ENCODE data around the gene AGER. TPM values are rescaled to one million over a fixed set of nuclear protein-coding genes. Genes with fewer than 3 reads are reported as not detected.

The AGER gene
- total and polyA plus RNA-seq, 7 experiments from 2014 or later, result 0.47 to 92.2 (median 38.0) TPM; not detected in 1

GRCh38 chr6:32176476-32177182 is 7.4 kb downstream of the AGER start:
- peak overlapping the region; percentile 82 for H3K4me3 ChIP-seq (ENCODE audit: low read length)
- CTCF ChIA-PET, result interaction anchor here (0.6 to 2.1 kb wide), 9 partner anchors 15 to 1169 kb away, joined by 3 to 9 read pairs (median 4); partner anchors contain the start of gene GPSM3
- H3K27ac ChIP-seq (ENCODE audit: low read depth, low read length), result peak overlapping the region; percentile 91
- H3K4me3 Mint-ChIP-seq, result peak overlapping the region; percentile 85 to 98 (median 95)
- intact Hi-C loops (cut with micrococcal nuclease), result loop anchor here (1.0 to 5.0 kb wide), 13 partner anchors 22 to 1559 kb away; partner anchors contain the start of genes NELFE (in 2 of the 2), PPT2 (in 2 of the 2), PSMB8 (in 2 of the 2) and SKIC2 (in 2 of the 2)
- H3K27me3 ChIP-seq (ENCODE audit: control insufficient read depth in 2 of 2, insufficient read depth in 2 of 2, low read length in 2 of 2), result no peaks in the 10 kb centered on the region
- POLR2A ChIA-PET, result interaction anchor here (0.9 to 8.1 kb wide), 9 partner anchors 12 to 795 kb away, joined by 3 to 259 read pairs (median 7); partner anchors contain the start of genes ATF6B, EGFL8, FKBPL and GPSM3
- H3K9me3 ChIP-seq (ENCODE audit: control insufficient read depth in 2 of 3, low read length in 3 of 3), result no peaks in the 10 kb centered on the region
- ATAC-seq (no peak), DNase-seq (no peak)
- peaks cover 0 to 16% (median 0%) of the 10 kb centered on the region in 3 experiments for H3K36me3 ChIP-seq (ENCODE audit: control insufficient read depth in 2 of 3, insufficient read depth in 3 of 3, low read length in 3 of 3)
- peaks cover 0 to 14% (median 10%) of the 10 kb centered on the region in 5 donors for H3K36me3 Mint-ChIP-seq
- H3K4me1 Mint-ChIP-seq, result peaks cover 60 to 87% (median 68%) of the 10 kb centered on the region in 7 donors
- H3K9me3 Mint-ChIP-seq, result peaks cover 0 to 3% (median 0%) of the 10 kb centered on the region in 11 donors
- peak overlapping the region; percentile 87 to 100 (median 95) for H3K27ac Mint-ChIP-seq
- H3K4me1 ChIP-seq (ENCODE audit: control insufficient read depth in 2 of 2, insufficient read depth in 2 of 2, low read length in 2 of 2), result peaks cover 31 to 61% of the 10 kb centered on the region in 2 donors
- no peaks in the 10 kb centered on the region for H3K27me3 Mint-ChIP-seq

- intact Hi-C loops (cut with micrococcal nuclease), result loop anchor here (1.0 to 5.0 kb wide), 11 partner anchors 22 to 1559 kb away; partner anchors contain the start of genes NELFE (in 2 of the 2), PPT2 (in 2 of the 2), SKIC2 (in 2 of the 2) and BAG6 (in 1 of the 2)
- Mint-ChIP-seq H3K9me3 (peaks cover 0 to 3% (median 0%) of the 10 kb centered on the region in 11 donors), H3K36me3 (peaks cover 0 to 17% (median 9%) of the 10 kb centered on the region in 5 donors), H3K4me3 (peak within 1 kb of the TSS; percentile 85 to 98 (median 95)), H3K4me1 (peaks cover 59 to 89% (median 73%) of the 10 kb centered on the region in 7 donors), H3K27me3 (no peaks in the 10 kb centered on the region), H3K27ac (peak within 1 kb of the TSS; percentile 87 to 100 (median 95))
- CTCF ChIA-PET, result interaction anchor here (0.6 to 2.1 kb wide), 3 partner anchors 19 to 371 kb away, joined by 3 to 9 read pairs (median 3); no protein-coding TSS in a partner anchor
- DNase-seq (peak; percentile 85 to 95 (median 95)), ATAC-seq (peak; percentile 64)
- no peaks in the 10 kb centered on the region for H3K27me3 ChIP-seq (ENCODE audit: control insufficient read depth in 2 of 2, insufficient read depth in 2 of 2, low read length in 2 of 2)
- peaks cover 31 to 56% of the 10 kb centered on the region in 2 donors for H3K4me1 ChIP-seq (ENCODE audit: control insufficient read depth in 2 of 2, insufficient read depth in 2 of 2, low read length in 2 of 2)
- peak within 1 kb of the TSS; percentile 82 for H3K4me3 ChIP-seq (ENCODE audit: low read length)
- H3K9me3 ChIP-seq (ENCODE audit: control insufficient read depth in 2 of 3, low read length in 3 of 3), result no peaks in the 10 kb centered on the region
- H3K36me3 ChIP-seq (ENCODE audit: control insufficient read depth in 2 of 3, insufficient read depth in 3 of 3, low read length in 3 of 3), result peaks cover 0 to 14% (median 0%) of the 10 kb centered on the region in 3 experiments
- POLR2A ChIA-PET, result interaction anchor here (0.9 to 8.1 kb wide), 6 partner anchors 12 to 669 kb away, joined by 3 to 259 read pairs (median 8); partner anchors contain the start of genes ATF6B, EGFL8, FKBPL and GPSM3
- peak within 1 kb of the TSS; percentile 91 for H3K27ac ChIP-seq (ENCODE audit: low read depth, low read length)
Observed at GRCh38 chr6:32175711-32176475, 8.2 kb downstream of the AGER start, which contains the start of gene AGPAT1. TSS of gene AGPAT1 (minus strand) at chr6:32176084. CDS start at chr6:32171496, 4,588 bp downstream.

DNA sequence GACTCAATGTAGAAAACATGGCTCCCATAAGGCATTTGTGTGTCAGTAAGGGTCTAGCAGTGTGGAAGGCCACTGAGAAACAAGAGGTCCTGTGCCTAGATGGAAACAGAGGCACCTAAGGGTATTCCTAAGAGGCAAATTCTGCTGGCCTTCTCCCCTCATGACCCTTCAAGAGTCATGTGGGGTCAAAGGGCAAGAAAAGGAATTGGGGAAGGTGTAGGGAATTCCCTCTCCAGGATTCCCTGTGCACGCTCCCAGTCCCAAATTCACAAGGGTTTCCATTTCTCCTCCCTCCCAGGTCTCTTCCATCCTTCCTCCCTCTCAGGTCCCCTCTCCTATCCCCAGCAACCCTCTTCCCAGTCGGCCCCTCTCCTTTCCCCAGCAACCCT is 8.7 kb downstream of the AGER start:
- peak overlapping the region; percentile 91 for H3K27ac ChIP-seq (ENCODE audit: low read depth, low read length)
- H3K4me1 ChIP-seq (ENCODE audit: control insufficient read depth in 2 of 2, insufficient read depth in 2 of 2, low read length in 2 of 2), result peaks cover 31 to 54% of the 10 kb centered on the region in 2 donors
- Mint-ChIP-seq H3K27me3 (no peaks in the 10 kb centered on the region), H3K9me3 (peaks cover 0 to 3% (median 0%) of the 10 kb centered on the region in 11 donors), H3K4me1 (peaks cover 56 to 83% (median 67%) of the 10 kb centered on the region in 7 donors), H3K4me3 (peak overlapping the region; percentile 85 to 98 (median 95)), H3K27ac (peak overlapping the region; percentile 26 to 99 (median 87)), H3K36me3 (peaks cover 0 to 17% (median 6%) of the 10 kb centered on the region in 5 donors)
- peaks cover 0 to 15% (median 1%) of the 10 kb centered on the region in 3 experiments for H3K36me3 ChIP-seq (ENCODE audit: control insufficient read depth in 2 of 3, insufficient read depth in 3 of 3, low read length in 3 of 3)
- ATAC-seq (no peak), DNase-seq (no peak)
- intact Hi-C loops (cut with micrococcal nuclease), result loop anchor here (5.0 kb wide), 7 partner anchors 218 to 1558 kb away; partner anchors contain the start of genes BAG6 (in 1 of the 2), BRD2 (in 1 of the 2), CLIC1 (in 1 of the 2) and EHMT2 (in 1 of the 2)
- POLR2A ChIA-PET, result no interaction called here
- CTCF ChIA-PET, result no interaction called here
- no peaks in the 10 kb centered on the region for H3K9me3 ChIP-seq (ENCODE audit: control insufficient read depth in 2 of 3, low read length in 3 of 3)
- H3K4me3 ChIP-seq (ENCODE audit: low read length), result peak overlapping the region; percentile 82
- no peaks in the 10 kb centered on the region for H3K27me3 ChIP-seq (ENCODE audit: control insufficient read depth in 2 of 2, insufficient read depth in 2 of 2, low read length in 2 of 2)

DNA sequence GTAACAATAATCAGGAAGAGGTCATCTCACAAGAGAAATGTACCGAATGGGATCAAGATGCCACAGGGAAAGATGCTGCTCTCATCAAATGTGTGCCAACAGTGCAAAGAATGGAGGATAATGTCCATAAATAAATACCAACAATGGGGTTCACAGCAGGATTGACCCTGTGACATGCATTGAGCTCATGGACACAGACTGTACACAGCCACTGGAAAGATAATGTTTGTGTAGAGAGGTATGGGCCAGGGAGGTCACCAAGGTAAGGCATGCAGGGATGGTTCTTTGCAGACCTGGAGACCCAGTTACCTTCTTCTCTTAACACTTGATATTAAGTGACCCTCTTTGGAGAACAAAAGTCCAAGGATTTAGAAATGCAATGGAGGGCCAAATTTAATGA is 9.6 kb downstream of the AGER start:
- Histone ChIP-seq H3K9me3 (ENCODE audit: control insufficient read depth in 2 of 3, low read length in 3 of 3) (no peaks in the 10 kb centered on the region), H3K36me3 (ENCODE audit: control insufficient read depth in 2 of 3, insufficient read depth in 3 of 3, low read length in 3 of 3) (peaks cover 0 to 20% (median 9%) of the 10 kb centered on the region in 3 experiments), H3K4me1 (ENCODE audit: control insufficient read depth in 2 of 2, insufficient read depth in 2 of 2, low read length in 2 of 2) (peaks cover 29 to 51% of the 10 kb centered on the region in 2 donors), H3K27ac (ENCODE audit: low read depth, low read length) (peak overlapping the region; percentile 8), H3K27me3 (ENCODE audit: control insufficient read depth in 2 of 2, insufficient read depth in 2 of 2, low read length in 2 of 2) (no peaks in the 10 kb centered on the region), H3K4me3 (ENCODE audit: low read length) (no peak overlapping the region)
- H3K4me3 Mint-ChIP-seq, result peak overlapping the region; percentile 51 to 98 (median 95)
- DNase-seq, result no peak
- intact Hi-C loops (cut with micrococcal nuclease), result no loop called here
- CTCF ChIA-PET, result no interaction called here
- ATAC-seq, result no peak
- H3K27me3 Mint-ChIP-seq, result no peaks in the 10 kb centered on the region
- POLR2A ChIA-PET, result interaction anchor here (1.8 kb wide), 1 partner anchor 19 kb away, joined by 10 read pairs; the partner anchor contains the start of gene GPSM3
- H3K4me1 Mint-ChIP-seq, result peaks cover 50 to 75% (median 67%) of the 10 kb centered on the region in 7 donors
- peaks cover 0 to 3% (median 0%) of the 10 kb centered on the region in 11 donors for H3K9me3 Mint-ChIP-seq
- H3K27ac Mint-ChIP-seq, result peak overlapping the region in 6 of 9 donors; percentile 9 to 83 (median 66)
- peaks cover 5 to 20% (median 13%) of the 10 kb centered on the region in 5 donors for H3K36me3 Mint-ChIP-seq

- Histone ChIP-seq H3K9me3 (ENCODE audit: control insufficient read depth in 2 of 3, low read length in 3 of 3) (no peaks in the 10 kb centered on the region), H3K27ac (ENCODE audit: low read depth, low read length) (peak overlapping the region; percentile 37), H3K4me1 (ENCODE audit: control insufficient read depth in 2 of 2, insufficient read depth in 2 of 2, low read length in 2 of 2) (peaks cover 21 to 42% of the 10 kb centered on the region in 2 donors), H3K36me3 (ENCODE audit: control insufficient read depth in 2 of 3, insufficient read depth in 3 of 3, low read length in 3 of 3) (peaks cover 0 to 32% (median 15%) of the 10 kb centered on the region in 3 experiments), H3K4me3 (ENCODE audit: low read length) (no peak overlapping the region), H3K27me3 (ENCODE audit: control insufficient read depth in 2 of 2, insufficient read depth in 2 of 2, low read length in 2 of 2) (no peaks in the 10 kb centered on the region)
- peaks cover 41 to 63% (median 58%) of the 10 kb centered on the region in 7 donors for H3K4me1 Mint-ChIP-seq
- ChIA-PET POLR2A (interaction anchor here (1.3 to 1.8 kb wide), 2 partner anchors 15 to 20 kb away, joined by 4 to 10 read pairs; partner anchors contain the start of gene GPSM3), CTCF (no interaction called here)
- peaks cover 0 to 3% (median 0%) of the 10 kb centered on the region in 11 donors for H3K9me3 Mint-ChIP-seq
- DNase-seq, result peak in 3 of 9 donors; percentile 43 to 51 (median 45)
- no peaks in the 10 kb centered on the region for H3K27me3 Mint-ChIP-seq
- H3K27ac Mint-ChIP-seq, result peak overlapping the region; percentile 7 to 88 (median 66)
- no peak for ATAC-seq
- H3K36me3 Mint-ChIP-seq, result peaks cover 5 to 25% (median 11%) of the 10 kb centered on the region in 5 donors
- intact Hi-C loops (cut with micrococcal nuclease), result no loop called here
- H3K4me3 Mint-ChIP-seq, result peak overlapping the region; percentile 17 to 97 (median 58)
Observed at GRCh38 chr6:32173051-32173727, 10.9 kb downstream of the AGER start.
